ENCODE results near the gene DHRS9.

The DHRS9 gene

GRCh38 chr2:169137924-169138323 is 68.6 kb downstream of the DHRS9 start:
- no peak for DNase-seq

DNA sequence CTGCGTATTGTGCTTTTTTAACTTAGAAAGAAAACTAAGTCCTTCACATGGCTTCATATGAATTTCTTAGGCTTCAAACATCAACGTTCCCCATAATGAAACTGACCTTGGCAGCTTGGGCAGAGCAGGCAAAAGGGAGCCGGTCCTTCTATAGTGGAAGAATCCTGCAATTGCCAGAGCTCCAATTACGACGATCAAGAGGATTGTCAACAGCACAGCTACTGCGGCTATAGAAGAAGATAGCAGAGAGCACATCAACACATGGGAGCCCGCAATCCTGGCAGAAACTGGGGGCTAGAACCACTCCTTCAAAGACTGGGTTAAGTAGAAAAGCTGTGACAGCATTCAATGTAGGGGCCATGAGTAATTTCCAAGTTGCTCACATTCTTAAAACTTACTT is 69.8 kb downstream of the DHRS9 start:
- DNase-seq: no peak

DNA sequence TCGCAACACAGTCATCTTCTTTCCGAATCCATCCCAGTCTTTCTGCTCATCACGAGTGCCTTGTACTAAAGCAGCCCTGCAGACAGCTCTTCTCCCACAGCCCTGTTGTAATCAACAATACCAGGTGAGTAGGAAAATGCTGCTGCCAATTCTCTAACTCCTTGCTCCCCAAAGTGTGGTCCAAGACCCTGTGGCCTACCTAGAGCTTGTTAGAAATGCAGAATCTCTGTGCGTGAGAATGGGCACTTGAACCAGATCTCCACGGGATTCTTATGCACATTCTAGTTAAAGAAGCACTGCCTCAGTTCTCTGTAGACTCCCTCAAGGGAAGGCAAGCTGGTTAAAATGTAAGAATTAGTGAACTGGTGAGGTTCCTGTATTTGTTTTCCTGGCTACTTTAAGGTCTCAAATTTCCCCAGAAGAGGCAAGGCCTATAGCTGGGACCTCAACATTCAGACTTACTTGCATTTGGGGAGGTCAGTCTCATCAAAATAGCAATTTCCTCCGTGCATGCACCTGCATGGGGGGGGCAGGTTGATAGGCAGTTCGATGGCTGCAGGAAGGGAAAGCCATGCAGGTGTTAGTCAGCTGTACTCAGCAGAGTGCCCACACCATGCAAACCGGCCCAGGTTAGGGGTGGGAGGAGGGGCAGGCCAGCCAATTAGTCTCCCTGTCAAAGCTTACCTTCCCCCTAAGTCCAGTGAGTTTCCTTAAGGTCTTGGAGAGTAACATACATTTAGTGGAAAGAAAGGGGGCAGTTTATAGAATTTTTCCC is 70.8 kb downstream of the DHRS9 start:
- DNase-seq: no peak

- peak in 3 of 4 experiments; percentile 10 to 32 (median 21) for DNase-seq
These were observed 72.5 kb downstream of the DHRS9 start for GRCh38 chr2:169141713-169142352.

- no peak for DNase-seq
These were observed 74.6 kb downstream of the DHRS9 start for GRCh38 chr2:169143998-169144397.

Measured in activated CD4-positive, CD25-positive, alpha-beta regulatory T cell (primary cell).